GM23248 (cell line): ENCODE measurements around the gene PDGFRA. TPM values are rescaled to one million over a fixed set of nuclear protein-coding genes. Genes with fewer than 3 reads are reported as not detected.
"Not testable (repeated sequence)": the region's sequence is repeated elsewhere in the genome, so short reads cannot be mapped to it uniquely, and the experiment has no call there.

Experiments
- DNase-seq: peaks from one replicate; pipeline ENCODE4 v3.0.0-alpha.2; 2015
- H2AFZ ChIP-seq: fragments of 200-600 bp; sonication (generic); 2 replicates; pipeline ENCODE4 v1.6.1; 2016; ENCODE audit warnings: antibody characterized with exemption
- H3F3A ChIP-seq: fragments of 200-600 bp; sonication (generic); 2 replicates; pipeline ENCODE4 v1.6.1; 2016; ENCODE audit warnings: mild to moderate bottlenecking, antibody characterized with exemption, mixed run types; ENCODE audit not compliant: insufficient read depth
- H3K27ac ChIP-seq: fragments of 200-600 bp; sonication (generic); 2 replicates; pipeline ENCODE4 v1.5.1; 2016; ENCODE audit warnings: mild to moderate bottlenecking
- H3K27me3 ChIP-seq: fragments of 200-600 bp; sonication (generic); replicated peaks from 2 replicates; pipeline ENCODE4 v1.6.1; 2016; ENCODE audit warnings: mild to moderate bottlenecking; ENCODE audit not compliant: insufficient read depth
- H3K36me3 ChIP-seq: fragments of 200-600 bp; sonication (generic); 2 replicates; pipeline ENCODE4 v1.6.1; 2016; ENCODE audit warnings: low read depth, mild to moderate bottlenecking
- H3K4me1 ChIP-seq: fragments of 200-600 bp; sonication (generic); 2 replicates; pipeline ENCODE4 v1.6.1; 2016; ENCODE audit warnings: mild to moderate bottlenecking; ENCODE audit not compliant: insufficient read depth
- H3K4me2 ChIP-seq: fragments of 200-600 bp; sonication (generic); one replicate; pipeline ENCODE4 v1.6.1; 2016; ENCODE audit warnings: mild to moderate bottlenecking; ENCODE audit not compliant: unreplicated experiment
- H3K4me3 ChIP-seq: fragments of 200-600 bp; sonication (generic); 2 replicates; pipeline ENCODE4 v1.5.1; 2016; ENCODE audit warnings: mild to moderate bottlenecking
- H3K79me2 ChIP-seq: fragments of 200-600 bp; sonication (generic); 2 replicates; pipeline ENCODE4 v1.6.1; 2016; ENCODE audit warnings: mild to moderate bottlenecking; ENCODE audit not compliant: insufficient read depth
- H3K9ac ChIP-seq: fragments of 200-600 bp; sonication (generic); 2 replicates; pipeline ENCODE4 v1.6.1; 2016; ENCODE audit warnings: mild to moderate bottlenecking
- H3K9me2 ChIP-seq: fragments of 200-600 bp; sonication (generic); 2 replicates; pipeline ENCODE4 v1.6.1; 2016; ENCODE audit warnings: mixed run types, mild to moderate bottlenecking, moderate library complexity; ENCODE audit not compliant: insufficient read depth
- H3K9me3 ChIP-seq: fragments of 200-600 bp; sonication (generic); one replicate; pipeline ENCODE4 v1.6.1; 2017; ENCODE audit warnings: low read depth
- H4K20me1 ChIP-seq: fragments of 200-600 bp; sonication (generic); 2 replicates; pipeline ENCODE4 v1.6.0; 2016; ENCODE audit not compliant: insufficient read depth
- EZH2 ChIP-seq: fragments of 200-600 bp; sonication (generic); IDR thresholded peaks from 2 replicates; pipeline ENCODE4 v1.6.1; 2018; ENCODE audit warnings: antibody characterized with exemption, mild to moderate bottlenecking; ENCODE audit not compliant: insufficient read depth, poor library complexity, severe bottlenecking
- EZH2phosphoT487 ChIP-seq: fragments of 200-600 bp; sonication (generic); IDR thresholded peaks from 2 replicates; pipeline ENCODE4 v1.6.1; 2018; ENCODE audit warnings: antibody characterized with exemption, moderate library complexity, mild to moderate bottlenecking, low read depth; ENCODE audit not compliant: insufficient read depth
- WGBS, 2 experiments: methylation state at CpG; one replicate each; pipeline ENCODE4 v1.1.6; 2015 to 2017; ENCODE audit warnings: low lambda C conversion rate in 2 of 2, low coverage in 1 of 2; ENCODE audit errors: missing lambda C conversion rate in 2 of 2; 5-methylcytosine and 5-hydroxymethylcytosine counted together
- in situ Hi-C: fragments of 300-500 bp; cut with MboI; formaldehyde crosslinking; loops from 2 replicates; pipeline ENCODE4 v1.15.0; 2020
- polyA plus RNA-seq: library from polyadenylated mRNA; unstranded; fragments of >200 nt; fragmentation: Nextera tagmentation; extraction: Ambion mirVana; gene quantifications from 2 replicates; pipeline ENCODE4 v1.2.1, GENCODE V29; 2016
- total RNA-seq: library from RNA; depleted of rRNA; stranded (reverse); fragments of >200 nt; shearing (Covaris generic); gene quantifications from 2 replicates; pipeline ENCODE4 v1.2.3, GENCODE V29; 2014

PDGFRA gene
- total and polyA plus RNA-seq, 2 experiments from 2014 or later, result 109 to 225 TPM

DNA sequence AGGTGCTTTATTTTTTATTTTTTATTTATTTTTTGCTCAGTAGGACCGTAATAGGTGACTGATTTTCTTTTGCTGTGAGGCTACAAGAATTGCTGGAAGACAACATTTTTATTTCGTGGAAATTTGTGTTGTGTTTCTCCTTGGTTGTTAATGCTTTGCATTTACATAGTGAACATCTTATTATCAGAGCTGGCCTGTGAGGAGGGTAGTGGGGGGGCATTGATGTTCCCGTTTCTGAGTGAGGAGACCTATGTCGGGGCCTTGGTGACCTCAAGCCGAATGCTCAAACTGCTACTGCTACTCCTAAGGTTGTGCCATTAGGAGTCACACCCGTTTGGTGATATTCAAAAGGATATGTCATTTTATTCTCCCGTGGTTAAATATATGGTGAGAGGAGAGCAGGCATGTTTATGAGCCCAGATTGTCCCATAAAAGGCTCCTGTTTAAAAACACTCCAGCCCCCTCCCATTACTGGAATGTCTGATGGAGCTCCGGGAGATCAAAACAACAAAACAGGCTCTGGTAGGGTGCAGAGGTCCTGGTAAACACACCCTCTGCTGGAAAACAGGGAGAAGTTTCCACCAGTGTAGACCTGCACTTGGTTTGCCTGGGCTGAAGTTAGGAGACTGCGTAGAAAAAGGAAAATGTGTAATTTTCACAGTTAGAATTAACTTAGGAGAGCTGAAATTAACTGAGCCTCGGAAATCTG, 5.6 kb downstream of the PDGFRA start:
- peak overlapping the region; percentile 92 for H3K9ac ChIP-seq
- H3F3A ChIP-seq, result peaks cover 45% of the 10 kb centered on the region
- no peak overlapping the region for H2AFZ ChIP-seq
- H3K27me3 ChIP-seq, result no peaks in the 10 kb centered on the region
- peak overlapping the region; percentile 95 for H3K4me2 ChIP-seq
- TF ChIP-seq EZH2 (no peak), EZH2phosphoT487 (no peak)
- 0 out of 2 replicates have a peak, but pooled peaks cover 5% of the 10 kb centered on the region for H3K36me3 ChIP-seq
- DNase-seq, result peak; percentile 45
- H4K20me1 ChIP-seq, result peaks cover 7% of the 10 kb centered on the region; the same call in 1 of the 2 replicates
- no peaks in the 10 kb centered on the region for H3K9me3 ChIP-seq
- in situ Hi-C loops, result loop anchor here (25.0 kb wide), 1 partner anchor 647 kb away; the partner anchor contains the start of gene LNX1
- peaks cover 100% of the 10 kb centered on the region for H3K79me2 ChIP-seq
- 11 to 12% methylated on average over 10 of the region's 10 CpGs for WGBS, 2 experiments
- H3K27ac ChIP-seq, result peak overlapping the region; percentile 87
- H3K4me3 ChIP-seq, result peak overlapping the region; percentile 85
- H3K4me1 ChIP-seq, result peaks cover 25% of the 10 kb centered on the region
- H3K9me2 ChIP-seq, result no peaks in the 10 kb centered on the region

DNA sequence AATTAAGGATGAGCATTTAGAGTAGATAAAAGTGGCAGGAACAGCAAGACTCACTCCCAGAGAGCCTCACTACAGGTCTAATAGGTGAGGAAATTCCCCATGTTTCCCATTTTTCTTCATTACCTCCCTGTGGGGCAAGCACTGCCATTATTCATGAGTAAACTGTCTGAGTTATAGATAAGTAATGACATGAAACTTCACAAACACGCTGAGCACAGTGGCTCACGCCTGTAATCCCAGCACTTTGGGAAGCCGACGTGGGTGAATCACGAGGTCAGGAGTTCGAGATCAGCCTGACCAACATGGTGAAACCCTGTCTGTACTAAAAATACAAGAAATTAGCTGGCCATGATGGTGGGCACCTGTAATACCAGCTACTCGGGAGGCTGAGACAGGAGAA, 7.2 kb downstream of the PDGFRA start:
- H3K9me2 ChIP-seq, H3K9me3 ChIP-seq, H3K27me3 ChIP-seq, H2AFZ ChIP-seq: not testable (repeated sequence)
- H3K27ac ChIP-seq, result peak overlapping the region; percentile 51
- H4K20me1 ChIP-seq, result peaks cover 11% of the 10 kb centered on the region; the same call in 1 of the 2 replicates
- peak overlapping the region; percentile 85 for H3K4me3 ChIP-seq
- peaks cover 25% of the 10 kb centered on the region for H3K4me1 ChIP-seq
- peaks cover 100% of the 10 kb centered on the region for H3K79me2 ChIP-seq
- peaks cover 52% of the 10 kb centered on the region for H3F3A ChIP-seq
- DNase-seq, result peak; percentile 58
- H3K9ac ChIP-seq, result peak overlapping the region; percentile 3; the same call in 1 of the 2 replicates
- H3K4me2 ChIP-seq, result peak overlapping the region; percentile 95
- WGBS, 2 experiments, result 30% methylated on average over 7 of the region's 7 CpGs
- 0 out of 2 replicates have a peak, but pooled peaks cover 11% of the 10 kb centered on the region for H3K36me3 ChIP-seq
- in situ Hi-C loops, result loop anchor here (25.0 kb wide), 1 partner anchor 649 kb away; the partner anchor contains the start of gene LNX1

DNA sequence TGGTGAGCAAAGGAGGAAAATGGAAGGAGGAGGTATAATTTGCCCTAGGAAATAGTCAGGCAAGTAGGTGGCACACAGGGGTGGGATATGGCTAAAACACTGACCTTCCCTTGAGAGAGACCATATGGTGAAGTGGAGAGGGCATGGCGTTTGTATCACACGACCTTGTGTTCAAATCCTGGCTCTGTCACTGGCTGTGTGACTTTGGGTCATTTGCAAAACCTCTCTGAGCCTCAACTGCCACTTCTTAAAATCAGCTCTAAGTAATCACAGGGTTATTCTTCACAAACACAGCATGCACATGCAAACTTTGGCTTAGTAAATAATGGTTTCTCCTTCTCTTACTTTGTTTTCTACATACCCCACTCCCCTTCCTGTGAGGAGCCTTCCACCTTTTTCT, 8.7 kb downstream of the PDGFRA start:
- Histone ChIP-seq H3K79me2 (peaks cover 100% of the 10 kb centered on the region), H3K9me3 (no peaks in the 10 kb centered on the region), H3K4me1 (peaks cover 25% of the 10 kb centered on the region), H3K27me3 (no peaks in the 10 kb centered on the region), H3K9me2 (no peaks in the 10 kb centered on the region), H3K27ac (peak overlapping the region; percentile 51), H3K9ac (no peak overlapping the region), H3F3A (peaks cover 50% of the 10 kb centered on the region), H3K36me3 (peaks cover 18% of the 10 kb centered on the region), H4K20me1 (peaks cover 19% of the 10 kb centered on the region; the same call in 1 of the 2 replicates), H3K4me2 (no peak overlapping the region), H3K4me3 (no peak overlapping the region), H2AFZ (no peak overlapping the region)
- 84 to 91% methylated on average over 2 of the region's 2 CpGs for WGBS, 2 experiments
- TF ChIP-seq EZH2phosphoT487, result no peak
- no peak for TF ChIP-seq EZH2
- DNase-seq, result no peak
- in situ Hi-C loops, result loop anchor here (25.0 kb wide), 1 partner anchor 650 kb away; the partner anchor contains the start of gene LNX1

DNA sequence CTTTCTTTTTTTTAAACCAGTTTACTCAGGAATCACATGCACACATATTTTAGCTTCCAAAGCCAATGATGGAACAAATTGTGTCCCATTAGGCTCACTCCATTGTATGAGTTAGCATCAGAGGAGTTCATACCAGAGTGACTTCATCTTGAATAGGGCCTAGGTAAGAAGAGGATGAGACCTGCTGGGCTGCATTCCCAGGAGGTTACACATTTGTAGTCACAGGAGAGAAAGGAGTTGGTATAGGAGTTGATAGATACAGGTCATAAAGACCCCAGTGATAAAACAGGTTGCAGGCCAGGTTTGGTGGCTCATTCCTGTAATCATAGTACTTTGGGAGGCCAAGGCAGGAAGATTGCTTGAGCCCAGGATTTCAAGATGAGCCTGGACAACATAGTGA, 9.3 kb downstream of the PDGFRA start:
- in situ Hi-C loops, result loop anchor here (25.0 kb wide), 1 partner anchor 651 kb away; the partner anchor contains the start of gene LNX1
- H4K20me1 ChIP-seq, result peaks cover 26% of the 10 kb centered on the region; the same call in 1 of the 2 replicates

DNA sequence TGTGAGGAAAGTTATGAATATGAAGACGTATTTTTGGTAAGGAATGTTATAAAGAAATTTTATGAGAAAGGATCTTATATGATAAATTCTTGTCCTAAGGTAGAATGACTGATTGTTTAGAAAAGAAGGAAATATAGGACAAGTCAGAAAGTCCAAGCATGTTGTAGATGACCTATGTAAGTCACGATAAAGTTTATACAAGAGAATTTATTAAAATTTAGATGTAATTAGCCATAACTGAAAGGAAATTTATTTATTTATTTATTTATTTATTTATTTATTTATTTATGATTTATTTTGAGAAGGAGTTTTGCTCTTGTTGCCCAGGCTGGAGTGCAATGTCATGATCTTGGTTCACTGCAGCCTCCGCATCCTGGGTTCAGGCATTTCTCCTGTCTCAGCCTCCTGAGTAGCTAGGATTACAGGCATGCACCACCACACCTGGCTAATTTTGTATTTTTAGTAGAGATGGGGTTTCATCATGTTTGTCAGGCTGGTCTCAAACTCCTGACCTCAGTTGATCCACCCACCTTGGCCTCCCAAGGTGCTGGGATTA, 12.3 kb downstream of the PDGFRA start:
- Histone ChIP-seq H4K20me1 (peaks cover 24% of the 10 kb centered on the region; the same call in 1 of the 2 replicates), H3F3A (peaks cover 37% of the 10 kb centered on the region), H3K36me3 (peaks cover 29% of the 10 kb centered on the region), H3K79me2 (peaks cover 98% of the 10 kb centered on the region)
- H3K9me2 ChIP-seq, H3K9ac ChIP-seq, H3K27ac ChIP-seq, H2AFZ ChIP-seq, DNase-seq, H3K4me3 ChIP-seq, H3K27me3 ChIP-seq, H3K4me2 ChIP-seq, H3K4me1 ChIP-seq, H3K9me3 ChIP-seq: not testable (repeated sequence)
- 85 to 87% methylated on average over 3 of the region's 3 CpGs for WGBS, 2 experiments
- in situ Hi-C loops, result loop anchor here (25.0 kb wide), 1 partner anchor 654 kb away; the partner anchor contains the start of gene LNX1

More for the DNA sequence above, 9.3 kb downstream of the PDGFRA start:
- Histone ChIP-seq H3F3A (peaks cover 50% of the 10 kb centered on the region), H3K27ac (no peak overlapping the region), H3K79me2 (peaks cover 100% of the 10 kb centered on the region), H2AFZ (no peak overlapping the region), H3K4me1 (peaks cover 25% of the 10 kb centered on the region), H3K4me2 (no peak overlapping the region), H3K36me3 (peaks cover 23% of the 10 kb centered on the region), H3K9me3 (no peaks in the 10 kb centered on the region), H3K9ac (no peak overlapping the region), H3K27me3 (no peaks in the 10 kb centered on the region), H3K9me2 (no peaks in the 10 kb centered on the region), H3K4me3 (no peak overlapping the region)
- TF ChIP-seq EZH2, result no peak
- TF ChIP-seq EZH2phosphoT487, result no peak
- no peak for DNase-seq

DNA sequence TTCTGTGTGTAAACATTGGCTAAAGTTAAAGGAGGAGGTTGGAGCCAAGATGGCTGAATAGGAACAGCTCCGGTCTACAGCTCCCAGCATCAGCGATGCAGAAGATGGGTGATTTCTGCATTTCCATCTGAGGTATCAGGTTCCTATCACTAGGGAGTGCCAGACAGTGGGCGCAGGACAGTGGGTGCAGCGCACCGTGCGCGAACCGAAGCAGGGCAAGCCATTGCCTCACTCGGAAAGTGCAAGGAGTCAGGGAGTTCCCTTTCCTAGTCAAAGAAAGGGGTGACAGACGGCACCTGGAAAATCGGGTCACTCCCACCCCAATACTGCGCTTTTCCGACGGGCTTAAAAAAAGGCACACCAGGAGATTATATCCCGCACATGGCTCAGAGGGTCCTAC, 14.4 kb downstream of the PDGFRA start:
- not testable (repeated sequence) for H3K9me3 ChIP-seq
- H3K36me3 ChIP-seq, result peaks cover 29% of the 10 kb centered on the region
- in situ Hi-C loops, result loop anchor here (25.0 kb wide), 1 partner anchor 656 kb away; the partner anchor contains the start of gene LNX1

More for the DNA sequence above, 14.4 kb downstream of the PDGFRA start:
- not testable (repeated sequence) for DNase-seq, H3K9me2 ChIP-seq, H2AFZ ChIP-seq, H3K27ac ChIP-seq, H3K4me3 ChIP-seq, H3K27me3 ChIP-seq, H3K4me1 ChIP-seq, H3K4me2 ChIP-seq, H3K9ac ChIP-seq
- Histone ChIP-seq H4K20me1 (peaks cover 24% of the 10 kb centered on the region; the same call in 1 of the 2 replicates), H3F3A (peaks cover 18% of the 10 kb centered on the region), H3K79me2 (peaks cover 98% of the 10 kb centered on the region)
- WGBS, 2 experiments, result 97 to 99% methylated on average over 14 to 15 of the region's 15 CpGs
